DOHH2 (cell line): ENCODE measurements around the gene HSPG2.
"Not testable (repeated sequence)": the region's sequence is repeated elsewhere in the genome, so short reads cannot be mapped to it uniquely, and the experiment has no call there.

Experiments used
- H3F3A ChIP-seq: fragments of 200-600 bp; sonication (generic), shearing (Covaris generic); 2 replicates; pipeline ENCODE4 v1.6.0; 2016; ENCODE audit warnings: antibody characterized with exemption, mild to moderate bottlenecking; ENCODE audit not compliant: control insufficient read depth, insufficient read depth
- H3K27ac ChIP-seq: fragments of 200-600 bp; sonication (generic); 2 replicates; pipeline ENCODE4 v1.5.1; 2014; ENCODE audit warnings: low read depth, mild to moderate bottlenecking, low read length, moderate library complexity
- H3K27me3 ChIP-seq: fragments of 200-600 bp; sonication (generic); 2 replicates; pipeline ENCODE4 v1.6.1; 2014; ENCODE audit warnings: mild to moderate bottlenecking, low read length, mixed read lengths; ENCODE audit not compliant: control insufficient read depth
- H3K36me3 ChIP-seq: fragments of 200-600 bp; sonication (generic); 2 replicates; pipeline ENCODE4 v1.6.1; 2014; ENCODE audit warnings: mild to moderate bottlenecking, low read length, moderate library complexity, mixed read lengths; ENCODE audit not compliant: control insufficient read depth
- H3K4me1 ChIP-seq: fragments of 200-600 bp; sonication (generic); 2 replicates; pipeline ENCODE4 v1.6.1; 2014; ENCODE audit warnings: mild to moderate bottlenecking, low read length, mixed read lengths; ENCODE audit not compliant: control insufficient read depth
- H3K4me2 ChIP-seq: fragments of 200-600 bp; sonication (generic); 2 replicates; pipeline ENCODE4 v1.6.0; 2014; ENCODE audit warnings: mild to moderate bottlenecking, low read length, moderate library complexity
- H3K4me3 ChIP-seq: fragments of 200-600 bp; sonication (generic); 2 replicates; pipeline ENCODE4 v1.5.1; 2014; ENCODE audit warnings: mild to moderate bottlenecking, low read length, mixed read lengths
- H3K79me2 ChIP-seq: fragments of 200-600 bp; sonication (generic); 2 replicates; pipeline ENCODE4 v1.6.1; 2014; ENCODE audit warnings: mild to moderate bottlenecking, low read length, mixed read lengths; ENCODE audit not compliant: control insufficient read depth
- H3K9me2 ChIP-seq: fragments of 200-600 bp; sonication (generic); replicated peaks from 2 replicates; pipeline ENCODE4 v1.6.1; 2014; ENCODE audit warnings: mild to moderate bottlenecking, low read length, mixed read lengths; ENCODE audit not compliant: control insufficient read depth
- H3K9me3 ChIP-seq: fragments of 200-600 bp; sonication (generic); 2 replicates; pipeline ENCODE4 v1.6.1; 2014; ENCODE audit warnings: antibody characterized with exemption, low read length, mixed read lengths; ENCODE audit not compliant: control insufficient read depth, insufficient read depth
- H4K20me1 ChIP-seq: fragments of 200-600 bp; sonication (generic); 2 replicates; pipeline ENCODE4 v1.6.0; 2014; ENCODE audit warnings: low read depth, mild to moderate bottlenecking, antibody characterized with exemption, low read length, moderate library complexity; ENCODE audit not compliant: control insufficient read depth, insufficient read depth
- EZH2phosphoT487 ChIP-seq: fragments of 200-600 bp; sonication (generic); IDR thresholded peaks from 2 replicates; pipeline ENCODE4 v1.6.1; 2017; ENCODE audit warnings: borderline replicate concordance, mild to moderate bottlenecking, antibody characterized with exemption, low read length, moderate library complexity, mixed read lengths
- TF ChIP-seq, protein P1 (sequence below): fragments of 200-600 bp; sonication (generic); IDR thresholded peaks from one replicate; pipeline ENCODE4 v1.5.1; 2014; ENCODE audit warnings: antibody characterized with exemption, mild to moderate bottlenecking, low read depth, low read length; ENCODE audit not compliant: poor library complexity, severe bottlenecking

HSPG2 gene

GRCh38 chr1:21937034-21937371, at the start of gene HSPG2:
TSS of gene HSPG2 (minus strand) at chr1:21937310. CDS start at chr1:21937217, 93 bp downstream.
- H3K9me3 ChIP-seq = no peaks in the 10 kb centered on the region
- H3K4me3 ChIP-seq = peak within 1 kb of the TSS; percentile 40
- H3F3A ChIP-seq = no peaks in the 10 kb centered on the region
- H3K27ac ChIP-seq = no peak within 1 kb of the TSS
- peaks cover 4% of the 10 kb centered on the region; the same call in 1 of the 2 replicates for H3K4me1 ChIP-seq
- peak within 1 kb of the TSS; percentile 62 for H3K4me2 ChIP-seq
- H3K27me3 ChIP-seq = peaks cover 36% of the 10 kb centered on the region
- no peaks in the 10 kb centered on the region for H3K9me2 ChIP-seq
- H3K79me2 ChIP-seq = no peaks in the 10 kb centered on the region
- no peaks in the 10 kb centered on the region for H4K20me1 ChIP-seq
- no peaks in the 10 kb centered on the region for H3K36me3 ChIP-seq
- TF ChIP-seq, protein P1, sequence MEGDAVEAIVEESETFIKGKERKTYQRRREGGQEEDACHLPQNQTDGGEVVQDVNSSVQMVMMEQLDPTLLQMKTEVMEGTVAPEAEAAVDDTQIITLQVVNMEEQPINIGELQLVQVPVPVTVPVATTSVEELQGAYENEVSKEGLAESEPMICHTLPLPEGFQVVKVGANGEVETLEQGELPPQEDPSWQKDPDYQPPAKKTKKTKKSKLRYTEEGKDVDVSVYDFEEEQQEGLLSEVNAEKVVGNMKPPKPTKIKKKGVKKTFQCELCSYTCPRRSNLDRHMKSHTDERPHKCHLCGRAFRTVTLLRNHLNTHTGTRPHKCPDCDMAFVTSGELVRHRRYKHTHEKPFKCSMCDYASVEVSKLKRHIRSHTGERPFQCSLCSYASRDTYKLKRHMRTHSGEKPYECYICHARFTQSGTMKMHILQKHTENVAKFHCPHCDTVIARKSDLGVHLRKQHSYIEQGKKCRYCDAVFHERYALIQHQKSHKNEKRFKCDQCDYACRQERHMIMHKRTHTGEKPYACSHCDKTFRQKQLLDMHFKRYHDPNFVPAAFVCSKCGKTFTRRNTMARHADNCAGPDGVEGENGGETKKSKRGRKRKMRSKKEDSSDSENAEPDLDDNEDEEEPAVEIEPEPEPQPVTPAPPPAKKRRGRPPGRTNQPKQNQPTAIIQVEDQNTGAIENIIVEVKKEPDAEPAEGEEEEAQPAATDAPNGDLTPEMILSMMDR = no peak
- no peak for TF ChIP-seq EZH2phosphoT487

DNA sequence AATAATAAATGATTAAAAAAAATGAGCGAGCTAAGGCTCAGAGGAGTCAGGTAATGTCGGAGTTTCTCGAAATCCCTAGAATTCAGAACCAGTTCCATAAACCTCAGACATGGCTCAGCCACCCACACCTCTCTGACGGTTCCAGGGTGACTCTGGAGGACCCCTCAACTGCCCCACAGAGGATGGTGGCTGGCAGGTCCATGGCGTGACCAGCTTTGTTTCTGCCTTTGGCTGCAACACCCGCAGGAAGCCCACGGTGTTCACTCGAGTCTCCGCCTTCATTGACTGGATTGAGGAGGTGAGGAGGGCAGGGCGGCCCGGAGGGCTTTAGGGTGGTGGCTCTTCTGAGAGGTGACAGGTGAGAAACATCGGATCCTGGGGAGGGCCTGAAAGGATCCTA, 49.3 kb upstream of the HSPG2 start:
- not testable (repeated sequence) for H3K27ac ChIP-seq, H3K4me3 ChIP-seq, H3K4me1 ChIP-seq, H3K9me2 ChIP-seq, H3K27me3 ChIP-seq, H4K20me1 ChIP-seq, H3K79me2 ChIP-seq, H3K36me3 ChIP-seq, H3F3A ChIP-seq, H3K9me3 ChIP-seq, H3K4me2 ChIP-seq

- H3K79me2 ChIP-seq, H3F3A ChIP-seq, H3K27me3 ChIP-seq, H3K4me3 ChIP-seq, H3K36me3 ChIP-seq, H3K27ac ChIP-seq, H3K4me2 ChIP-seq, H3K9me2 ChIP-seq, H4K20me1 ChIP-seq, H3K9me3 ChIP-seq, H3K4me1 ChIP-seq: not testable (repeated sequence)
Measured at GRCh38 chr1:21985893-21986292, 48.8 kb upstream of the HSPG2 start.

DNA sequence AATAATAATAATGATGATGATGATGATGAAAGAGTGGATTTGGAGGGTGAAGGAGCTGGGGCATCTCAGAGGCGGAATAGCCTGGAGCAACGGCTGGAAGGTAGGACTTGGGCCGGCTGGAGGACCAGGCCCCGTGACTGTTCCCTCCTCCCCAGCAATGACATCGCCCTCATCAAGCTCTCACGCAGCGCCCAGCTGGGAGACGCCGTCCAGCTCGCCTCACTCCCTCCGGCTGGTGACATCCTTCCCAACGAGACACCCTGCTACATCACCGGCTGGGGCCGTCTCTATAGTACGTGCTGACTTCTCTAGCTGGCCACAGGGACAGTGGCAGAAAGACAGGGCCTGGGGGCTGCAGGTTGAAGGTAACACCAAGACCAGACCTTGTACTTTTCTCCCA, 46.4 kb upstream of the HSPG2 start:
- not testable (repeated sequence) for H3K27ac ChIP-seq, H3K27me3 ChIP-seq, H3F3A ChIP-seq, H4K20me1 ChIP-seq, H3K9me3 ChIP-seq, H3K4me1 ChIP-seq, H3K9me2 ChIP-seq, H3K79me2 ChIP-seq, H3K36me3 ChIP-seq, H3K4me2 ChIP-seq, H3K4me3 ChIP-seq

DNA sequence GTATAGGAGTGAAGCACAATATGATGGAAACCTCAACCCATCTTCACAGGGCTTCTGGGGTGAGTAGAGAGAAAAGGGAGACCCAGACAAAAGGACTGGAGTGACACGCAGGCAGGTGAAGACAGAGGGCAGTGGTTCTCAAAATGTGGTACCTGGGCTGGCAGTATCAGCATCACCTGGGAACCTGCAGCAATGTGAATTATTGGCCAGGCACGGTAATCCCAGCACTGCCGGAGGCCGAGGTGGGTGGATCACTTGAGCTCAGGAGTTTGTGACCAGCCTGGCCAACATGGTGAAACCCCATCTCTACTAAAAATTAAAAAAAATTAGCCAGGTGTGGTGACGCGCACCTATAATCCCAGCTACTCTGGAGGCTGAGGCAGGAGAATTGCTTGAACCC, 45.0 kb upstream of the HSPG2 start:
- not testable (repeated sequence) for H3K27ac ChIP-seq, H3K36me3 ChIP-seq, H3K4me3 ChIP-seq, H3K4me2 ChIP-seq, H3K4me1 ChIP-seq, H3K9me3 ChIP-seq, H4K20me1 ChIP-seq, H3K27me3 ChIP-seq, H3K79me2 ChIP-seq, H3F3A ChIP-seq, H3K9me2 ChIP-seq

GRCh38 chr1:21981253-21981652, 44.1 kb upstream of the HSPG2 start:
- not testable (repeated sequence) for H3F3A ChIP-seq, H3K27me3 ChIP-seq

More at GRCh38 chr1:21981253-21981652, 44.1 kb upstream of the HSPG2 start:
- not testable (repeated sequence) for H3K9me2 ChIP-seq, H3K27ac ChIP-seq, H3K4me3 ChIP-seq, H4K20me1 ChIP-seq, H3K4me2 ChIP-seq, H3K9me3 ChIP-seq, H3K36me3 ChIP-seq, H3K4me1 ChIP-seq, H3K79me2 ChIP-seq
